Loucy (cell line): ENCODE results near the gene MCFD2.

ENCODE experiments used
- H2AFZ ChIP-seq: fragments of 200-600 bp; sonication (generic); 2 replicates; pipeline ENCODE4 v1.6.0; 2016; ENCODE audit warnings: antibody characterized with exemption, mild to moderate bottlenecking, low read length, moderate library complexity
- H3F3A ChIP-seq: fragments of 200-600 bp; 2 replicates; pipeline ENCODE4 v1.6.0; 2016; ENCODE audit warnings: antibody characterized with exemption, low read depth, mild to moderate bottlenecking
- H3K27me3 ChIP-seq: fragments of 200-600 bp; sonication (generic); 2 replicates; pipeline ENCODE4 v1.6.1; 2014; ENCODE audit warnings: low read length, mild to moderate bottlenecking; ENCODE audit not compliant: insufficient read depth, poor library complexity, severe bottlenecking
- H3K36me3 ChIP-seq: fragments of 200-600 bp; sonication (generic); 2 replicates; pipeline ENCODE4 v1.6.1; 2016; ENCODE audit warnings: low read length; ENCODE audit not compliant: insufficient read depth
- H3K4me1 ChIP-seq: fragments of 200-600 bp; sonication (generic); 2 replicates; pipeline ENCODE4 v1.5.1; 2014; ENCODE audit warnings: low read length, mild to moderate bottlenecking; ENCODE audit not compliant: insufficient read depth, poor library complexity, severe bottlenecking
- H3K4me2 ChIP-seq: fragments of 200-600 bp; sonication (generic); 2 replicates; pipeline ENCODE4 v1.6.0; 2014; ENCODE audit warnings: antibody characterized with exemption, low read length, low read depth, mild to moderate bottlenecking; ENCODE audit not compliant: poor library complexity, severe bottlenecking
- H3K4me3 ChIP-seq: fragments of 200-600 bp; sonication (generic); 2 replicates; pipeline ENCODE4 v1.5.1; 2014; ENCODE audit warnings: low read length, mild to moderate bottlenecking, mixed read lengths; ENCODE audit not compliant: poor library complexity, severe bottlenecking
- H3K79me2 ChIP-seq: fragments of 200-600 bp; sonication (generic); 2 replicates; pipeline ENCODE4 v1.6.1; 2014; ENCODE audit warnings: low read length; ENCODE audit not compliant: insufficient read depth
- H3K9ac ChIP-seq: fragments of 200-600 bp; sonication (generic); 2 replicates; pipeline ENCODE4 v1.6.0; 2014; ENCODE audit warnings: mild to moderate bottlenecking, low read depth, low read length, moderate library complexity; ENCODE audit not compliant: poor library complexity, severe bottlenecking
- H3K9me2 ChIP-seq: fragments of 200-600 bp; sonication (generic); replicated peaks from 2 replicates; pipeline ENCODE4 v1.6.1; 2016; ENCODE audit warnings: low read depth, low read length, mixed read lengths
- H3K9me3 ChIP-seq: fragments of 200-600 bp; sonication (generic); 2 replicates; pipeline ENCODE4 v1.6.1; 2014; ENCODE audit warnings: mild to moderate bottlenecking, antibody characterized with exemption, low read length, low read depth; ENCODE audit not compliant: insufficient read depth
- H4K20me1 ChIP-seq: fragments of 200-600 bp; sonication (generic); 2 replicates; pipeline ENCODE4 v1.6.0; 2014; ENCODE audit warnings: antibody characterized with exemption, low read length, mild to moderate bottlenecking; ENCODE audit not compliant: insufficient read depth, poor library complexity, severe bottlenecking
- EZH2phosphoT487 ChIP-seq: fragments of 200-600 bp; IDR thresholded peaks from 2 replicates; pipeline ENCODE4 v1.6.1; 2018; ENCODE audit warnings: antibody characterized with exemption, mild to moderate bottlenecking, moderate library complexity, borderline replicate concordance
- TF ChIP-seq, protein P1 (sequence below): fragments of 200-600 bp; sonication (generic); conservative IDR thresholded peaks from 2 replicates; pipeline ENCODE4 v1.5.1; 2014; ENCODE audit warnings: mild to moderate bottlenecking, antibody characterized with exemption, low read length

MCFD2 gene

DNA sequence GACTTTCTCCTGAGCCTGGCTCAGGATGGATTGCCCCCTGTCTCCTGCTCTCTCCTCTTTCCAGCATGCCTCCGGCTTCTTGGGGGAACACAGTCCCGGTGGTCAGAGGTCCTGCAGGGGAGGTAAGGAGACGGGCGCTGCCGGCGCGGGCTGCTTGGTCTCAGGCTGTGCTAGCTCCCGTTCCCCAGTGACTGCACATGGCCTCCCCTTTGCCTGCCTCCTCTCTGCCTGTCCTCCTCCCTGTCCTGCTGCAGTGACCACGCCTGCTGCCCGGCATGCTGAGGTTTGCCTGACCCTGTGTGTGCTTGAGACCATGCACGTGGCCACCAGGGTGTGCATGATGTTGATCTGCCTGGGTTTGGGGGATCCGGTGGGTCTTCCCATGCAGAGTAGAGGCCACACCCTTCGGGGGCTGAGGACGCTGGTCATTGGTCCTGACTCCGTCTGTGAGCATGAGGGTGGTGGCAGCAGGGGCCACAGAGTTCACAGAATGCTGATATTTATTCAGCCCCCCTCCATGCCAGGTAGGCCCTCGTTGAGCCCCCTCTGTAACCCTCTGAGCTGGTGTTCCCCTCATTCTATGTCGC is 42.9 kb upstream of the MCFD2 start:
- no peak for TF ChIP-seq EZH2phosphoT487
- TF ChIP-seq, protein P1, sequence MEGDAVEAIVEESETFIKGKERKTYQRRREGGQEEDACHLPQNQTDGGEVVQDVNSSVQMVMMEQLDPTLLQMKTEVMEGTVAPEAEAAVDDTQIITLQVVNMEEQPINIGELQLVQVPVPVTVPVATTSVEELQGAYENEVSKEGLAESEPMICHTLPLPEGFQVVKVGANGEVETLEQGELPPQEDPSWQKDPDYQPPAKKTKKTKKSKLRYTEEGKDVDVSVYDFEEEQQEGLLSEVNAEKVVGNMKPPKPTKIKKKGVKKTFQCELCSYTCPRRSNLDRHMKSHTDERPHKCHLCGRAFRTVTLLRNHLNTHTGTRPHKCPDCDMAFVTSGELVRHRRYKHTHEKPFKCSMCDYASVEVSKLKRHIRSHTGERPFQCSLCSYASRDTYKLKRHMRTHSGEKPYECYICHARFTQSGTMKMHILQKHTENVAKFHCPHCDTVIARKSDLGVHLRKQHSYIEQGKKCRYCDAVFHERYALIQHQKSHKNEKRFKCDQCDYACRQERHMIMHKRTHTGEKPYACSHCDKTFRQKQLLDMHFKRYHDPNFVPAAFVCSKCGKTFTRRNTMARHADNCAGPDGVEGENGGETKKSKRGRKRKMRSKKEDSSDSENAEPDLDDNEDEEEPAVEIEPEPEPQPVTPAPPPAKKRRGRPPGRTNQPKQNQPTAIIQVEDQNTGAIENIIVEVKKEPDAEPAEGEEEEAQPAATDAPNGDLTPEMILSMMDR, result no peak
- Histone ChIP-seq H3K4me1 (no peaks in the 10 kb centered on the region), H3K4me3 (no peak overlapping the region), H3K4me2 (no peak overlapping the region), H3K9me2 (no peaks in the 10 kb centered on the region), H3K27me3 (no peaks in the 10 kb centered on the region), H4K20me1 (no peaks in the 10 kb centered on the region), H3K9me3 (no peaks in the 10 kb centered on the region), H3K36me3 (peaks cover 42% of the 10 kb centered on the region; the same call in 1 of the 2 replicates), H3F3A (no peaks in the 10 kb centered on the region), H2AFZ (no peak overlapping the region), H3K79me2 (no peaks in the 10 kb centered on the region), H3K9ac (no peak overlapping the region)

DNA sequence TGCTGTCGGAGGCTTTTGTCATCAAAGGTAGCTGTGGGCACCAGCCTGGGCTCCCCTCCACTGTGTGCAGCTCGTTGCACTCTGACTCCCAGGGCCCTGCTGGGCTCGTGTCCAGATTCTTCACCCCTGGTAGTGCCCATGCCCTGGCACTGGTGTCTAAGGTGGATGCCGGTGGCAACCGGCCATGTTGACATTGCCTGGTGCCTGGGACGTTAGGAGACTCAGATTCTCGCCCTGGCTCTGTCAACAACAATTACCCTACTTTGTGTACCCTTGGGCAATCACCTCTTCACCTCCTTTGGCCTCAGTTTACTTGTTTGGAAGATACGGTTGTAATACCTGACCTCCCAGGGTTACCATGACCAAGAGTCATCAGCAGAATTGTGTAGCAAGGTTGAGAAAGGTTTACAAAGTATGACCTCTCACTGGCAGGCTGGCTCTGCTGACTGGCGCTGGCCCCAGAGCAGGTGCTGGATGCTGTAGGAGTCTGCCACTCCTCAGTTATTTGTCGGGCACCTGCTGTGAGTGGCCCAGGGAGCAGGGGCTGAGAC is 41.5 kb upstream of the MCFD2 start:
- H3K27me3 ChIP-seq, result no peaks in the 10 kb centered on the region
- H3K79me2 ChIP-seq, result no peaks in the 10 kb centered on the region
- no peak overlapping the region for H3K9ac ChIP-seq
- H3K9me3 ChIP-seq, result no peaks in the 10 kb centered on the region
- peaks cover 54% of the 10 kb centered on the region for H3K36me3 ChIP-seq
- no peak for TF ChIP-seq EZH2phosphoT487
- TF ChIP-seq, protein P1, result no peak
- H3K4me3 ChIP-seq, result no peak overlapping the region
- no peaks in the 10 kb centered on the region for H3F3A ChIP-seq
- no peaks in the 10 kb centered on the region for H3K4me1 ChIP-seq
- H3K9me2 ChIP-seq, result no peaks in the 10 kb centered on the region
- no peaks in the 10 kb centered on the region for H4K20me1 ChIP-seq
- no peak overlapping the region for H3K4me2 ChIP-seq
- H2AFZ ChIP-seq, result no peak overlapping the region

DNA sequence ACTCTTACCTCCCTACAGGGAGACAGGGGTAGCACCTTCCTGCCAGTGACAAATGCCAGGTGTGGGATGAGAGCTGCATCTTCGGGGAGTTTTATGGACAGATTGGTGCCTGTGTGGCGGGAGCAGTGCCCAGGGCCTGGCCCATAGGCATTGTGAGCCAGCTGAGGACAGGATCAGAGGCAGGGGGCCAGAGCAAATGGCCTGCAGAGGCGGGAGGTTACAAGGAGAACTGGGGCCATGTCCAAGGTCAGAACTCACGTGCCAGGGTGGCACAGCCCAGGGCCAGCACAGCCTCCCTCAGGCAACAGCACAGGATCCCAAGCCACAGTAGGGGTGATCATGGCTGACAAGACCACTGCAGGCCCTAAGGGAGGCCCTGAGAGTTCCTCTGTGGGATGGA is 40.2 kb upstream of the MCFD2 start:
- no peak overlapping the region for H3K4me3 ChIP-seq
- H4K20me1 ChIP-seq, result no peaks in the 10 kb centered on the region
- peaks cover 65% of the 10 kb centered on the region for H3K36me3 ChIP-seq
- no peak overlapping the region for H3K4me2 ChIP-seq
- H3F3A ChIP-seq, result no peaks in the 10 kb centered on the region
- no peak overlapping the region for H3K9ac ChIP-seq
- no peaks in the 10 kb centered on the region for H3K27me3 ChIP-seq
- no peaks in the 10 kb centered on the region for H3K9me3 ChIP-seq
- no peaks in the 10 kb centered on the region for H3K4me1 ChIP-seq
- H3K79me2 ChIP-seq, result no peaks in the 10 kb centered on the region
- H3K9me2 ChIP-seq, result no peaks in the 10 kb centered on the region
- TF ChIP-seq, protein P1, result no peak
- TF ChIP-seq EZH2phosphoT487, result no peak
- H2AFZ ChIP-seq, result no peak overlapping the region
